SK-N-SH treated with all-trans-retinoic acid at 6 μM for 48 hours (cell line): ENCODE results near the gene CLDN5.

Experiments used
- CSDC2 ChIP-seq: fragments of 250-450 bp; sonication (Bioruptor Pico); IDR thresholded peaks from 2 replicates; pipeline ENCODE4 v1.5.0; 2020; ENCODE audit warnings: mild to moderate bottlenecking, moderate library complexity
- TCF4 ChIP-seq: fragments of 250-450 bp; sonication (Bioruptor Pico); IDR thresholded peaks from 2 replicates; pipeline ENCODE4 v1.8.0; 2021; ENCODE audit warnings: mild to moderate bottlenecking, moderate library complexity, borderline replicate concordance
- TF ChIP-seq, protein P1 (sequence below): fragments of 250-450 bp; sonication (Bioruptor Pico); IDR thresholded peaks from 2 replicates; pipeline ENCODE4 v1.5.1; 2020; ENCODE audit warnings: low read depth, mild to moderate bottlenecking, moderate library complexity

DNA sequence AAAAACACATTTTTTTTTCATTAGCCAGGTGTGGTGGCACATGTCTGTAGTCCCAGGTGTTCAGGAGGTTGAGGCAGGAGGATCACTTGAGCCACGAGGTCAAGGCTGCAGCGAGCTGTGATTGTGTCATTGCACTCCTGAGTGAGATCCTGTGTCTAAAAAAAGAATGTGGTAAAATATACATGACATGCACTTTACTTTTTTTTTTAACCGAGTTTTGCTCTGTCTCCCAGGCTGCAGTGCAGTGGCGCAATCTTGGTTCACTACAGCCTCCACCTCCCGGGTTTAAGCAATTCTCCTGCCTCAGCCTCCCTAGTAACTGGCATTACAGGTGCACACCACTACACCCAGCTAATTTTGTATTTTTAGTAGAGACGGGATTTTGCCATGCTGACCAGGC, 22.5 kb upstream of the CLDN5 start:
- TF ChIP-seq CSDC2 (CRISPR knock-in tag), result no peak
- TF ChIP-seq, protein P1, sequence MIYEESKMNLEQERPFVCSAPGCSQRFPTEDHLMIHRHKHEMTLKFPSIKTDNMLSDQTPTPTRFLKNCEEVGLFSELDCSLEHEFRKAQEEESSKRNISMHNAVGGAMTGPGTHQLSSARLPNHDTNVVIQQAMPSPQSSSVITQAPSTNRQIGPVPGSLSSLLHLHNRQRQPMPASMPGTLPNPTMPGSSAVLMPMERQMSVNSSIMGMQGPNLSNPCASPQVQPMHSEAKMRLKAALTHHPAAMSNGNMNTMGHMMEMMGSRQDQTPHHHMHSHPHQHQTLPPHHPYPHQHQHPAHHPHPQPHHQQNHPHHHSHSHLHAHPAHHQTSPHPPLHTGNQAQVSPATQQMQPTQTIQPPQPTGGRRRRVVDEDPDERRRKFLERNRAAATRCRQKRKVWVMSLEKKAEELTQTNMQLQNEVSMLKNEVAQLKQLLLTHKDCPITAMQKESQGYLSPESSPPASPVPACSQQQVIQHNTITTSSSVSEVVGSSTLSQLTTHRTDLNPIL (CRISPR knock-in tag), result no peak
- no peak for TF ChIP-seq TCF4 (CRISPR knock-in tag)
